GM21717 (cell line): ENCODE measurements around the gene TMEM181.
A peak's percentile ranks its signal among the peaks of the same experiment; 100 is the strongest.
"Not testable (repeated sequence)": the region's sequence is repeated elsewhere in the genome, so short reads cannot be mapped to it uniquely, and the experiment has no call there.

Experiments
- ATAC-seq: cut with Tn5 transposase; IDR thresholded peaks from one replicate; pipeline ENCODE4 v1.9.1; 2021; ENCODE audit warnings: mild to moderate bottlenecking, moderate library complexity; ENCODE audit not compliant: unreplicated experiment

Gene TMEM181, protein sequence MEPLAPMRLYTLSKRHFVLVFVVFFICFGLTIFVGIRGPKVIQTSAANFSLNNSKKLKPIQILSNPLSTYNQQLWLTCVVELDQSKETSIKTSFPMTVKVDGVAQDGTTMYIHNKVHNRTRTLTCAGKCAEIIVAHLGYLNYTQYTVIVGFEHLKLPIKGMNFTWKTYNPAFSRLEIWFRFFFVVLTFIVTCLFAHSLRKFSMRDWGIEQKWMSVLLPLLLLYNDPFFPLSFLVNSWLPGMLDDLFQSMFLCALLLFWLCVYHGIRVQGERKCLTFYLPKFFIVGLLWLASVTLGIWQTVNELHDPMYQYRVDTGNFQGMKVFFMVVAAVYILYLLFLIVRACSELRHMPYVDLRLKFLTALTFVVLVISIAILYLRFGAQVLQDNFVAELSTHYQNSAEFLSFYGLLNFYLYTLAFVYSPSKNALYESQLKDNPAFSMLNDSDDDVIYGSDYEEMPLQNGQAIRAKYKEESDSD

DNA sequence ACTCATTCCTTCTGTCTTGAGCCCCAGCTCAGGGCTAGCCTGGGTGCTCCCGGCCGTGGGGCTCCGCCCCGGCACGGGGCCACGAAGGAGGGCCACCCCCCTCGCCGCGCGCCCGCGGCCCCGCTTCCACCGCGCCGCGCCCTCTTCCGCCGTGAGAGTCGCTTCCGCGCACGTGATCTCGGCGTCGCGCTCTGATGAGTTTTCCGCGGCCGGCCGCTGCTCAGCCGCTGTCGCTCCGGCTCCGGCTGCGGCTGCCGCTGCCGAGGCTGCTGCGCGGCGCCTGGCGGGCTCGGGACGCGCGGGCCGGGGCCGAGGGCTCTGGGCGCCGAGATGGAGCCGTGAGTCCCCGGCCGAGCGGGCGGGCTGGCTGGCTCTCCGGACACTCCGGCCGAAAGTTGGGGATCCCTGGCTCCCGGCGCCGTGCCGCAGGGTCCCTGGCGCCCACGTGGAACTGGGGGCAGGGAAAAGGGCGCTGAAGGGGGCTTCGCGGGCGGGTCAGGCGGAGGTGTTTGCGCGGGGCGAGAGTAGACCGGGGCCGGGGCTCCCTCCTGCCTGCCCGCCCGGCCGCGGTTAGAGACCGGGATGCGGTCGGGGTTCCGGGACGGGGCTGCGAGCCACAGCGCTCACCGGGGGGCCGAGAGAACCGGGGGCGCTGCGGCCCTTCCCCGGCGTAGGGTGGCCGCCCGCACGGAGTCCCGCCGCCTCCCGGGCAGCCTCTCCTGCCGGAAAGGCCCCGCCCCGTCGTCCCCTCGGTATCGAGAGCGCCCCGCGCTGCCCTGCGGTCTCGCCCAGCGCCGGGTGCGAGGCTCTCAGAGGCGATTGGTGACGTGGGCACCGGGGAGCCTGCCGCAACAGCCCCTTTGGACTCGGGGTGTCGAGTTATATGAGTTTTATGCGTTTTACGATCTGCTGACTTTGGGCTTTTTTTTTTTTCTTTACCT is at the start of gene TMEM181:
Gene TMEM181 (plus strand): TSS at position 197 of the 941 bp plus-strand sequence. CDS start 134 bp downstream, at position 331.
- peak; percentile 87 for ATAC-seq

DNA sequence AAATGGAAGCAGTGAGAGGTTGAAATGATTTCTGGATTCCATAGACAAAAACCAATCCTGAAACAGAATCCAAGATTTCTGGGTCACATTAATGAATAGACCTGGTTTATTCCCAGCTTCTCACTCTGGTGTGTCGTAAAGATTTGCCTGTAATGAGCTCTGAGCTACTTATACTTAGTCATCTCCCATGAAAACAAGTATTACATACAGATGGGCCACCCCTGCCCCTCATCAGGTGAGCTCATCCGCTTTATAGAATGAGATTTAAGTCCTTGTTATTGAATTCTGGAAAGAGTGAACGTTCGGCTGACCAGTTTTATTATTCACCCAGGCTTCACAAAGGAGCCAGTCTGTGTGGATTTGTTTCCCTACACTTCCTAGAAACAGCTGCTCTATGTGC is 47.1 kb upstream of the TMEM181 start:
- ATAC-seq, result no peak

DNA sequence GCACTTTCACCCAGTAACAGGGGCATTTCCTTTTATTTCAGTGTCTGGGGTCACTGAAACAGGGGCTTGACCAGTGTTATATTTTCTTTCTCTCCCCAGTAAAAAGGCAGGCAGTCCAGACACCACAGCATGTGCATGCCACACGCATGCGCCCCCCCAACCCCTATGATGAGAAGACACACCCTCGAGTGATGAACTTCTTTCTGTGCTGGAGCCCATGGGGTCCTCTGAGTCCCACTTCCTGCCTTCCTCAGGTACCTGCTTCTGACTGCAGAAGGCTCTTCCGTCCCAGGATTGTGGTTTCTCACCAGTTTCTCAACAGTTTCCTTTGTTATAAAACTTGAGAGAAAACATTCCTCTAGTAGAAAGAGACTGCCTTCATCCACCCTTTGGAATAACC is 45.7 kb upstream of the TMEM181 start:
- no peak for ATAC-seq

DNA sequence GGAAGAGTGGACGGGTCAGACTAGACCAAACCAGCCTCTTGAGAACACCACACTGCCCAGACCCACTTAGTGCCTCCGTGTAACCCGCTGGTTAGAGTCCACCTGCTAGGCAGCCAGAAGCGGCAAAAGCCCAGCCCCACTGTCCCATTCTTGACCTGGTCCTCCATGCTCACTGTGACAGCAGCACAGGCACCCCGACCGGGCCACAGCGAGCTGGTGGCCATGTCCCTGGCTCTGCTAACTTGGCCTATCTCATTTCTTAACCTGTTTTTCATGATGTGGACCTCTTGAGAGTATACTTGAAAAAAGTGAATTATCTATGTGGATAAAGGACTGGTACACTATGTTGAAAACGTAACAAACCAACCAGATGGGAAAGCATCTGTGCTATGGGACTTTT is 44.9 kb upstream of the TMEM181 start:
- ATAC-seq, result no peak

DNA sequence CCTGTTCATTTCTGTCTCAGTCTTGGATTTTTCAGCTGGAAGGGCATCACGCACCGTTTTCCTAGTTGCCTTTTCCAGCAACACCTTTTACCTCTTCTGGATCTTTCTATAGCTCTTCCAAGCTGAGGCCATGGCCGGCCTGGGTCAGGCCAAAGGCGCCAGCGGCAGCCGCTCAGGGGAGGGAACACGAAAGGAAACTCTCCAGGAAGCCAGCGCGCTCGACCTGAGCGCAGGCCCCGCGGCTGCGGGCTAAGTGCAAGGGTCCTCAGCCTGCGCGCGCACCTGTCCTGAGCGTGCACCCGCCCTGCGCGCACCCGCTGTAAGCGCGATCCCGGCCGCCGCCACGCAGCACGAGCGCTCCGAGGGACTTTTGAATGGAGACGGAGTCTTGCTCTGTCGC is 43.8 kb upstream of the TMEM181 start:
- ATAC-seq, result no peak

DNA sequence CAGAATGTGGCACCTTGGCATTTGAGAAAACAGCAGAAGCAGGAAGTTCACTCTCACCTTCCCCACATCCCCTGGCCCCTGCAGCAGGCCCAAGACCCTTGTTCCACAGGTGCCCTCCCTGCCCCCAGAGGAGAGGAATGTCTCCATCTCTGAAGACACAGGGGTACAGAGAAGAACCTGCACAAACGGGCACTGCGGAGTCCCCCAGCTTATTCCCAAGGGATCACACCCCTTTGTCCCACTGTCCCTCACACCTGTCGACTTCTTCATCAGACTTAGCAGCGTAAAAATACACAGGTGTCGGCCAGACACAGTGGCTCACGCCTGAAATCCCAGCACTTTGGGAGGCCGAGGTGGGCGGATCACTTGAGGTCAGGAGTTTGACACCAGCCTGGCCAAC is 42.9 kb upstream of the TMEM181 start:
- no peak for ATAC-seq

DNA sequence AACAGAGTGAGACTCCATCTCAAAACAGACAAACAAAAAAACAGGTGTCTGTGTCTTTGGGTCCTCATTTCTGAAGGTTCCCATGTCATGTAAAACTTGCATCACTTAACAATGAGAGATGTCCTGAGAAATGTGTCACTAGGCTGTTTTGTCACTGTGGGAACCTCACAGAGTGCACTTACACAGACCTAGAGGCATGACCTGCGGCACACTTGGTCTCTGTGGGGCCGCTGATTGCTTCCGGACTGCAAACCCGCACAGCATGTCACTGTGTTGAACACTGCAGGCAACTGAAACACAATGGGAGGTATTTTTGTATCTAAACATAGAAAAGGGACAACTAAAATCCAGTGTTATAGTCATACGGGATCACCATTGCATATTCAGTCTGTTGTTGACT is 42.3 kb upstream of the TMEM181 start:
- ATAC-seq, result peak; percentile 47

DNA sequence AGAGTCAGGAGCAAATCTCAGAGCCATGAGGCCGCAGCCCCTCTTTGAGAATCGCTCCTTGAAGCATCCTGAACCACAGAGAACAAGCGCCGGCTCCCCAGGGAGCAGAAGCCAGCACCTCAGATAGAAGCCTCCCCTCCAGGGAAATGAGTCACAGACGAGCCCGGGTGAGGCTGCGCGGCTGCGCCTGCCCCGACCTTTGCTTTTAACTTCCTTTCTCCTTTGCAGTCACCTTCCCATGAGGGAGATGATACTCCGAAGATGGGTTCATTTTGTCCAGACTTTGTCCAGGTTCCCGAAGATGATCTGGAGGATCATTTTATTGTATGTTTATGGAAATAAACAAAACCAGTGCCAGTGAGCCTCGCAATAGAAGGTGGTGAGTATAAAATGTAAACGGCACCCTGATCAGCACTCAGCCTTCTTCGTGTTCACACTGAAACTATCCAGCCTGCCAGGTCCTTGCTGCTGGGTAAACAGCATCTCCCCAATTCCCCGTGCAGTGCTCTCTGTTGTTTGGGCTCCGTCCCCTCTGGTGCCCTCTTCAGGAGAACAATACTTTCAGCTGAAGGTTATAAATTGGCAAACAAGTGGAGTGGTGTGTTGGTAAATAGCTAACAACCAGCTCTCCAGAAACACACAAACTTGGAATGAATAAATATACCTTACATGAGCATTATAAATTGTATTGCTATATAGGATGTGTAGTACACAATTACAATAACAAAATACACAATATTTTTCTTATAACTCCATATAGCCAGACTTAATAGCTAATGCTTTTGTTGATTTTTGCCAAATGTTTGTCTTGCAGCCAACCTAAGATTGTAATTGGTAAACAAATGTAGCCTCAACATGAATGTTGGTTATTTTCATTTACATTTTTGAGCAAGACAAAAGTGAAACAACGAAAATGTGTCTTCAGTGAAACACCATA is 41.4 kb upstream of the TMEM181 start:
- ATAC-seq, result peak; percentile 79

DNA sequence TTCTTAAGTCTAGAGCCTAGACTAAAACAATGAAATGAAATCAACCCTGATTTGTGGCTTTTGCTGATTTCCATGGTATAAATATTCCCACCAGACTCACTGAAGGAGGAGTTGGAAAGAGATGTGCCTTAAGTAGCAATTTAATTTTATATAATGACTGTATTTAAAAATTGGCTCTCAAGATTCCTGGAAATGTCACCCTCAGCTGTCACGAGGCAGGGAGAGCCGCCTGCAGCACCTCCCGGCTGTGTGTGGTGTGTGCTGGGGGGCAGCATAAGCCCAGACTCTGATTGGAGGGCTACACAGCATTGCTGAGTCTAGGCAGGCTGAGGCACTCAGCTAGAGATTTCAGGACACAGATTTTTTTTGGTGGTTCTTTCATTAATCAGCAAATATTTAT is 40.6 kb upstream of the TMEM181 start:
- no peak for ATAC-seq

DNA sequence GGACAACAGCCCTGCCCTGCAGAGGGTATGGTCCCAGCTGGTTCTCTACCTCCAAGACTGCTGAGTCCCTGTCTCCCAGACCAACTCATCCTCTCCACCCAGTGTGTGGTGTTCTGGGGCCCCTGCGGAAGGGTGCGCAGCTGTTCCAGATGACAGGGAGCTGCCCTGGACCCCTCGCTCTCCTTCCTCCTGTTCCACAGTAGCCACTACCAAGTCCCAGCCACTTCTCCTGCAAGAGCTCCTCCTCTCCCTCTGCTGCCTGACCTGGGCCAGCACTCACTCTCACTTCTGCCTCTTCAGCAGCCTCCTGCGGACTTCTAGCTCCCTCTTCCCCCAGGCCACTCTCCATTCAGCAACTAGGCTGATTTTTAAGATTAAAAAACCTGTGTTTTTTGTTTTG is 40.1 kb upstream of the TMEM181 start:
- ATAC-seq, result no peak

DNA sequence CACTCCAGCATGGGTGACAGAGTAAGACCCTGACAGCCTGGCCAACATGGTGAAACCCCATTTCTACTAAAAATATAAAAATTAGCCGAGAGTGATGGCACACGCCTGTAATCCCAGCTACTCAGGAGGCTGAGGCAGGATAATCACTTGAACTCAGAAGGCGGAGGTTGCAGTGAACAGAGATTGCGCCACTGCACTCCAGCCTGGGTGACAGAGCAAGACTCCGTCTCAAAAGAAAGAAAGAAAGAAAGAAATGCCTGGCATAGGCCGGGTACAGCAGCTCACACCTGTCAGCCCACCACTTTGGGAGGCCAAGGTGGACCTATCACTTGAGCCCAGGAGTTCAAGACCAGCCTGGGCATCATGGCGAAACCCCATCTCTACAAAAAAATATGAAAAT is 38.9 kb upstream of the TMEM181 start:
- ATAC-seq, result not testable (repeated sequence)

DNA sequence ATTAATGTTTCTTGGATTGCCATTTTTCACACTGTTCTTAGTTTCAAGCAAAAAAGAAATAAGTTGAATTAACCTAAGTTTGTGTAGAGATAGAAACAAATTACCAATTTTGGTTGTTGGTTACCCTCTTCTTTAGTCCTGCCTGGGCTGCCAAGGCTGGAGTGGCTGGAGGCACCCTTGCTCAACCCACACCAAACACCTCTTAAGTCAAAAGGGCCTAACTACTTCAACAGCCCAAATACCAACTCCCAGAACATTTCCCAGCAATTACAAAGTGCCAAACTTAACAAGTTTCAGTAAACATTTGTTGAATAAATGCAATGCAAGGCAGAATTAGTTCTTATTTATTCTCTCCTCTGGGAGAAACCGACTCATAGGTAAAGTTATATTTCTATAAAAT is 38.1 kb upstream of the TMEM181 start:
- no peak for ATAC-seq

DNA sequence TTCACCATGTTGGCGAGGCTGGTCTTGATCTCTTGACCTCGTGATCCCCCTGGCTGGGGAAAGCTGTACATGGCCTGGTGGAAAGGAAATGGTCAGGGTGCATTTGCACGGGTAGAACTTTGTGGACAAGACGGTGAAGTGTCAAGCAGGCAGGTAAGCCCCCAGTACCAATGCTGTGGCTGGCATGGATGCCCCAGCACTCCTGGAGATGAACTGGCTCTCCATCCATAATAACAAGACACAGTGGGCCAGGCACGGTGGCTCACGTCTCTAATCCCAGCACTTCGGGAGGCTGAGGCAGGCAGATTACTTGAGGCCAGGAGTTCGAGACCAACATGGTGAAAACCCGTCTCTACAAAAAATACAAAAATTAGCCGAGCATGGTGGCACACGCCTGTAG is 37.3 kb upstream of the TMEM181 start:
- ATAC-seq, result no peak

DNA sequence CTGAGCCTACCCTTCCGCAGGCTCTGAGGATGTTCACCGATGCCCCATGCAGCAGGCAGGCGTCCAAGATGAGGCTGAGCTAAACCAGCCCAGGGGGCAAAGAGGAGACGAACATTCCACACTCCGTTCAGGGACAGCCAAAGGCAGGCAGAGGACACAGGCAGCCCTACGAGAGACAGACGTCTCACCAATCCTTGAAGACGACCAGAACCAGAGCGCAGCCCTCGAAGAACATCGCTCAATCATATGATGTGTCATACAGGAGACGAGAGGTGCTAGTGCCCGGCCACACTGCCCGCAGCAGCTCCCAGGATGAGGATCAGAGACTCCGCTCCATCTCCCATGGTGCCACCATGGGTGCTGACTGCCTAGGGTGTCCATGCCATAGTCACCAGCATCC is 35.6 kb upstream of the TMEM181 start:
- no peak for ATAC-seq

DNA sequence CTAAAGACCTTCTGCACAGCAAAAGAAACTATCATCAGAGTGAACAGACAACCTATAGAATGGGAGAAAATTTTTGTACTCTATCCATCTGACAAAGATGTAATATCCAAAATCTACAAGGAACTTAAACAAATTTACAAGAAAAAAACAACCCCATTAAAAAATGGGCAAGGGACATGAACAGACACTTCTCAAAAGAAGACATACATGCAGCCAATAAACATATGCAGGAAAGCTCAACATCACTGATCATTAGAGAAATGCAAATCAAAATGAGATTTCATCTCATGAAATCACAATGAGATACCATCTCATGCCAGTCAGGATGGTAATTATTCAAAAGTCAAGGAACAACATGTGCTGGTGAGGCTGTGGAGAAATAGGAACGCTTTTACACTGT is 32.0 kb upstream of the TMEM181 start:
- not testable (repeated sequence) for ATAC-seq

DNA sequence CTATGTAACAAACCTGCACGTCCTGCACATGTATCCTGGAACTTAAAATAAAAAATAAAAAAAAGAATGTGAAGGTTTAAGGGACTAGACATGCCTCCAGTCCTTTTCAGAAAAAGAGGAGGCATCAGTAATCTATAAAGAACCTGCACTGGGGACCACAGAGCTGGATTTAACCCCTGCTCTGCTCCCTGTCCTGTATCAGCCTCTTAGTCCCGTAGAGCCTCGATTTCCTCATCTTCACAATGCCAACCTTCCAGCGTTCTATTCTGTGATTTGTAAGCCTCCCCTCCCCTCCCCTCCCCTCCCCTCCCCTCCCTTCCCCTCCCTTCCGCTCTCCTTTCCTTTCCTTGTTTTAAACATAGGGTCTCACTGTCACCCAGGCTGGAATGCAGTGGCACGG is 31.1 kb upstream of the TMEM181 start:
- no peak for ATAC-seq

DNA sequence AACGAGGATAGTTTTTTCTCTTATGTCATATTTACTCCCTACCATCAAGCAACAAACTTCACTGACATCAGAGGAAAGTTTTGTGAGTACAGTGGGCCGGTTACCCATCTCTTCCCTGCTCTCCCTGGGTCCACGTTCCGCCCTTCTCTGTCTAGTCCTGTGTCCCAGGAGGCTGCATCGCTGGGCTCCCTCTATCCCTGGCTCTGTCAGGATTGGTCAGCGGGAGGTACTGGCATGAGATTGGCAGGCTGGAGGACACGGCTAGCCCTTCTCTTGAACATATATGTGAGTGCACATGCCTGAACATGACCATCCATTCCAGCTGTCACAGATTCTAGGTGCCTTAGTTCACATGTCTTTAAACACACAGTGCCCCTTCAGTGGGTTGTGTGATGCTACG is 30.3 kb upstream of the TMEM181 start:
- ATAC-seq, result no peak

DNA sequence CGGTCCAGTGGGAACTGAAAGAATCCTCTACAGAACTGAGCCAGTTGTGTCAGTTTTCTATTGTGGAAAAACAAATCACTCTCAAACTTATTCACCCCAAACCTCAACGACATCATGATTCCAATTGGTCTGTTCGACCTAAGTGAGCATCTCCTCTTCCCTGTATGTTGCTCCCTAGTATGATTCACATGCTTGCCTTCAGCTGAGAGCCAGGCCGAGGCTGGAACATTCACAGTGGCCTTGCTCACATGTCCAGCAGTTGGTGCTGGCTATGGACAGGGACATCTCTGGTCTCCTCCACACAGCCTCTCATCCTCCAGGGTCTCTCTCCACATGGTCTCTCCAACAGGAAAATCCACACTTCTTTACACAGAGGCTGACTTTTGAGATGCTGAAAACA is 28.3 kb upstream of the TMEM181 start:
- no peak for ATAC-seq

DNA sequence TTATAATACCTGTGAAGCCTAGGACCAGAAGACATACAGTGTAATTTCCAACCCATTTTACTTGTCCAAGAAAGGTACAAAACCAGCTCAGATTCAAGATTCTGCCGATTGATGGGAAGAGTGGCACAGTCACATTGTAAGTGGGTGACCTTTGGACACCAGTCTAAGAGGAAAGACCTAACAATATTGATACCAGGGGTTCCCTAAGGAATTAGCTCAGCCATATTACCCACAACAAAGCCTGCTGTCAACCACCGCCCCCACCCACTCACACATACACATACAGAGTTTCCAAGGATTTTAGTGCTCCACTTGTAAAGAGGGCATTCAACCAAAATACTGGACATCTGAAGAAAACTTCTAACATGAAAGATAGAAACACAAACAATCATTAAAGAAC is 27.9 kb upstream of the TMEM181 start:
- no peak for ATAC-seq

DNA sequence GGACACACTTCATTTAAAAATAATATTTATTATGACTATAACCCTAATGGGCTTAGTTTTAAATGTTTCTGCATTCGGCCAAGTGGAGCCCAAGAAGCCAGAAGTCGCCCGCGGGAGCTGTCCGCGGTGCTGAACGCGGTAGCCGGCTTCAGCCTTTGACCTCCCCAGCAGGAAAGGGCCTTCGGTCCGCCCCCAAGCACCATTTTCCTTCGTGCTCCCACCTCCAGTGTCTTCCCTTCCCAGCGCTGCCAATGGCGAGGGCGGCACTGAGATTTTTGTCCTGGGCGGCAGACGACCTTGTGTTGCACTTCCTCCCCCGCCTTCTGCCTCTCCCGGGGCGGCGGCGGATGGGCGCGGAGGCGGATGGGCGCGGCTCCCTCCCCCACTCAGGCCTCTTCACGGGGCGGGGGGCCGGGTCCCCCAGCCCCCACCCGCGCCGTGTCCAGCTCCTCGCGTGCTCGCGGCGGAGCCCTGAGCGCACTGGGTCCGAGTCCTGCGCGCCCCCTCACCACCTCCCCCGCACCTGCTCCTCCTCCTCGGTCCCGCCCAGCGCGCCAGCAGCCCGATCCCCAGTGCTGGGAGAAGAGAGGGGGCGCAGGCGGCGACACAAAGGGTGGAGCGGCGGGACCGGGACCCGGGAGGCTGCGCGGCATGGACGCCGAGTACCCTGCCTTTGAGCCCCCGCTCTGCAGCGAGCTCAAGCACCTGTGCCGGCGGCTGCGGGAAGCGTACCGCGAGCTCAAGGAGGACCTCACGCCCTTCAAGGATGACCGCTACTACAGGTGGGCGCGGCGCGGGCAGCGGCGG is 23.6 kb upstream of the TMEM181 start:
- ATAC-seq, result no peak
